Measurements from ENCODE around the gene PCDHGB6. TPM values are rescaled to one million over a fixed set of nuclear protein-coding genes. Genes with fewer than 3 reads are reported as not detected.
A peak's percentile ranks its signal among the peaks of the same experiment; 100 is the strongest.
"Not testable (repeated sequence)": the region's sequence is repeated elsewhere in the genome, so short reads cannot be mapped to it uniquely, and the experiment has no call there.

Gene PCDHGB6
- total RNA-seq, 2 experiments from 2014 or later: 0.07 TPM; not detected in 1

- ChIA-PET CTCF (interaction anchor here (0.6 to 3.3 kb wide), 28 partner anchors 8 to 221 kb away, joined by 3 to 59 read pairs (median 5); partner anchors contain the start of genes PCDHB10, PCDHGA11, PCDHGA12 and PCDHGA6), POLR2A (no interaction called here)
- H3K36me3 Mint-ChIP-seq: peaks cover 28% of the 10 kb centered on the region
- H3K27ac Mint-ChIP-seq: no peak overlapping the region
- peak overlapping the region; percentile 66 for H3K4me3 Mint-ChIP-seq
- peaks cover 15% of the 10 kb centered on the region for H3K4me1 Mint-ChIP-seq (ENCODE audit: low read depth)
- no peak for DNase-seq
- peaks cover 62% of the 10 kb centered on the region for H3K27me3 Mint-ChIP-seq
- intact Hi-C loops (cut with micrococcal nuclease): loop anchor here (2.0 to 10.0 kb wide), 4 partner anchors 49 to 145 kb away; partner anchors contain the start of gene PCDHGA5
- peaks cover 27% of the 10 kb centered on the region for H3K9me3 Mint-ChIP-seq
Observed at GRCh38 chr5:141413540-141414069, 5.8 kb downstream of the PCDHGB6 start.

GRCh38 chr5:141414548-141415274, 6.9 kb downstream of the PCDHGB6 start:
- CTCF ChIA-PET: interaction anchor here (0.6 to 3.3 kb wide), 9 partner anchors 15 to 149 kb away, joined by 3 to 59 read pairs (median 13); partner anchors contain the start of genes PCDHGA12, PCDHGB3 and PCDHGB5
- Mint-ChIP-seq H3K36me3 (peaks cover 26% of the 10 kb centered on the region), H3K27me3 (peaks cover 62% of the 10 kb centered on the region), H3K4me1 (ENCODE audit: low read depth) (peaks cover 15% of the 10 kb centered on the region), H3K9me3 (peaks cover 25% of the 10 kb centered on the region)
- POLR2A ChIA-PET, DNase-seq, H3K4me3 Mint-ChIP-seq, H3K27ac Mint-ChIP-seq: not testable (repeated sequence)
- intact Hi-C loops (cut with micrococcal nuclease): loop anchor here (5.0 to 10.0 kb wide), 2 partner anchors 50 to 98 kb away; partner anchors contain the start of gene PCDHGA5

GRCh38 chr5:141415275-141415618, 7.4 kb downstream of the PCDHGB6 start:
- Mint-ChIP-seq H3K4me1 (ENCODE audit: low read depth) (peaks cover 15% of the 10 kb centered on the region), H3K36me3 (peaks cover 28% of the 10 kb centered on the region), H3K9me3 (peaks cover 27% of the 10 kb centered on the region), H3K27me3 (peaks cover 64% of the 10 kb centered on the region)
- DNase-seq, H3K4me3 Mint-ChIP-seq, H3K27ac Mint-ChIP-seq, POLR2A ChIA-PET: not testable (repeated sequence)
- intact Hi-C loops (cut with micrococcal nuclease): loop anchor here (10.0 kb wide), 1 partner anchor 50 kb away; the partner anchor contains the start of gene PCDHGA5
- CTCF ChIA-PET: interaction anchor here (1.3 to 3.1 kb wide), 2 partner anchors 15 to 97 kb away, joined by 4 to 32 read pairs; partner anchors contain the start of gene PCDHGA12

- H3K36me3 Mint-ChIP-seq: peaks cover 37% of the 10 kb centered on the region
- CTCF ChIA-PET: interaction anchor here (1.0 to 2.5 kb wide), 7 partner anchors 11 to 150 kb away, joined by 3 to 15 read pairs (median 6); partner anchors contain the start of gene PCDHGB3
- H3K27me3 Mint-ChIP-seq: peaks cover 76% of the 10 kb centered on the region
- peak within 1 kb of the TSS; percentile 54 for H3K4me3 Mint-ChIP-seq
- H3K27ac Mint-ChIP-seq, POLR2A ChIA-PET: not testable (repeated sequence)
- peak; percentile 71 for DNase-seq
- peaks cover 19% of the 10 kb centered on the region for H3K4me1 Mint-ChIP-seq (ENCODE audit: low read depth)
- peaks cover 37% of the 10 kb centered on the region for H3K9me3 Mint-ChIP-seq
- intact Hi-C loops (cut with micrococcal nuclease): loop anchor here (1.0 to 10.0 kb wide), 2 partner anchors 53 to 147 kb away; partner anchors contain the start of gene PCDHGA5
Observed at GRCh38 chr5:141417494-141418172, 9.8 kb downstream of the PCDHGB6 start, which contains the start of gene PCDHGB7. TSS of gene PCDHGB7 (plus strand) at chr5:141417677. CDS start at chr5:141417860, 183 bp downstream.

GRCh38 chr5:141419074-141419880, 11.5 kb downstream of the PCDHGB6 start:
- ChIA-PET POLR2A (no interaction called here), CTCF (interaction anchor here (0.7 to 2.5 kb wide), 7 partner anchors 11 to 232 kb away, joined by 3 to 15 read pairs (median 6); partner anchors contain the start of genes PCDHB9 and PCDHGA12)
- Mint-ChIP-seq H3K27me3 (peaks cover 72% of the 10 kb centered on the region), H3K4me1 (ENCODE audit: low read depth) (peaks cover 10% of the 10 kb centered on the region), H3K4me3 (no peak overlapping the region), H3K27ac (no peak overlapping the region), H3K36me3 (peaks cover 42% of the 10 kb centered on the region), H3K9me3 (peaks cover 40% of the 10 kb centered on the region)
- no peak for DNase-seq
- intact Hi-C loops (cut with micrococcal nuclease): loop anchor here (10.0 kb wide), 1 partner anchor 54 kb away; the partner anchor contains the start of gene PCDHGA5

- CTCF ChIA-PET: interaction anchor here (0.6 to 2.6 kb wide), 20 partner anchors 8 to 225 kb away, joined by 3 to 27 read pairs (median 5); partner anchors contain the start of genes PCDHGA10, PCDHGA12, PCDHGB2 and PCDHGB3
- POLR2A ChIA-PET: interaction anchor here (0.6 to 1.4 kb wide), 2 partner anchors 101 to 262 kb away, joined by 3 to 4 read pairs; partner anchors contain the start of gene TAF7
- peaks cover 68% of the 10 kb centered on the region for H3K27me3 Mint-ChIP-seq
- peaks cover 35% of the 10 kb centered on the region for H3K36me3 Mint-ChIP-seq
- peaks cover 4% of the 10 kb centered on the region for H3K4me1 Mint-ChIP-seq (ENCODE audit: low read depth)
- H3K27ac Mint-ChIP-seq: no peak within 1 kb of the TSS
- H3K9me3 Mint-ChIP-seq: peaks cover 36% of the 10 kb centered on the region
- H3K4me3 Mint-ChIP-seq: peak within 1 kb of the TSS; percentile 72
- peak; percentile 66 for DNase-seq
- intact Hi-C loops (cut with micrococcal nuclease): loop anchor here (5.0 kb wide), 1 partner anchor 56 kb away; the partner anchor contains the start of gene PCDHGC3
Observed at GRCh38 chr5:141420855-141421488, 13.2 kb downstream of the PCDHGB6 start, which contains the start of gene PCDHGA11. TSS of gene PCDHGA11 (plus strand) at chr5:141421051. CDS start at chr5:141421228, 177 bp downstream.

GRCh38 chr5:141421489-141421855, 13.7 kb downstream of the PCDHGB6 start:
- peaks cover 68% of the 10 kb centered on the region for H3K27me3 Mint-ChIP-seq
- DNase-seq: no peak
- intact Hi-C loops (cut with micrococcal nuclease): loop anchor here (5.0 kb wide), 1 partner anchor 56 kb away; the partner anchor contains the start of gene PCDHGC3
- POLR2A ChIA-PET: interaction anchor here (0.6 to 1.4 kb wide), 2 partner anchors 101 to 262 kb away, joined by 3 to 4 read pairs; partner anchors contain the start of gene TAF7
- peaks cover 36% of the 10 kb centered on the region for H3K9me3 Mint-ChIP-seq
- peak overlapping the region; percentile 72 for H3K4me3 Mint-ChIP-seq
- peaks cover 4% of the 10 kb centered on the region for H3K4me1 Mint-ChIP-seq (ENCODE audit: low read depth)
- H3K36me3 Mint-ChIP-seq: peaks cover 35% of the 10 kb centered on the region
- H3K27ac Mint-ChIP-seq: no peak overlapping the region
- CTCF ChIA-PET: interaction anchor here (0.6 to 2.6 kb wide), 18 partner anchors 8 to 225 kb away, joined by 3 to 27 read pairs (median 5); partner anchors contain the start of genes PCDHGA10, PCDHGA12, PCDHGB2 and PCDHGB3

GRCh38 chr5:141422742-141423291, 15.0 kb downstream of the PCDHGB6 start:
- Mint-ChIP-seq H3K4me3 (no peak overlapping the region), H3K9me3 (peaks cover 36% of the 10 kb centered on the region), H3K27me3 (peaks cover 67% of the 10 kb centered on the region), H3K4me1 (ENCODE audit: low read depth) (peaks cover 4% of the 10 kb centered on the region), H3K36me3 (peaks cover 34% of the 10 kb centered on the region), H3K27ac (no peak overlapping the region)
- ChIA-PET POLR2A (no interaction called here), CTCF (interaction anchor here (0.6 to 2.6 kb wide), 3 partner anchors 89 to 1162 kb away, joined by 3 to 27 read pairs (median 3); no protein-coding TSS in a partner anchor)
- no peak for DNase-seq
- intact Hi-C loops (cut with micrococcal nuclease): loop anchor here (5.0 kb wide), 1 partner anchor 54 kb away; the partner anchor contains the start of gene PCDHGC3

- POLR2A ChIA-PET: no interaction called here
- CTCF ChIA-PET: interaction anchor here (1.4 to 4.7 kb wide), 3 partner anchors 7 to 130 kb away, joined by 5 to 32 read pairs (median 21); partner anchors contain the start of genes PCDHGA10 and PCDHGA11
- H3K9me3 Mint-ChIP-seq: peaks cover 26% of the 10 kb centered on the region
- H3K27ac Mint-ChIP-seq: no peak overlapping the region
- peaks cover 25% of the 10 kb centered on the region for H3K36me3 Mint-ChIP-seq
- H3K4me3 Mint-ChIP-seq: no peak overlapping the region
- DNase-seq: no peak
- intact Hi-C loops (cut with micrococcal nuclease): no loop called here
- peaks cover 58% of the 10 kb centered on the region for H3K27me3 Mint-ChIP-seq
- H3K4me1 Mint-ChIP-seq (ENCODE audit: low read depth): peaks cover 4% of the 10 kb centered on the region
Observed at GRCh38 chr5:141427783-141428426, 20.1 kb downstream of the PCDHGB6 start.

Measured in activated CD4-positive, alpha-beta memory T cell treated with anti-CD3 and anti-CD28 coated beads for 36 hours (primary cell).